H9 (cell line): ENCODE measurements around the gene MACIR. TPM values are rescaled to one million over a fixed set of nuclear protein-coding genes. Genes with fewer than 3 reads are reported as not detected.

Experiments used
- DNase-seq: peaks from one replicate; pipeline ENCODE4 v3.0.0-alpha.2; 2017
- H2AFZ ChIP-seq: one replicate; pipeline ENCODE4 v1.6.1; 2013; ENCODE audit warnings: mild to moderate bottlenecking, low read length, control low read depth, moderate library complexity
- H2AK5ac ChIP-seq: 2 replicates; pipeline ENCODE4 v1.6.1; 2013; ENCODE audit warnings: low read length, control low read depth, mixed read lengths; ENCODE audit not compliant: insufficient read length
- H2BK120ac ChIP-seq: one replicate; pipeline ENCODE4 v1.6.1; 2013; ENCODE audit warnings: low read depth, mild to moderate bottlenecking, low read length, control low read depth, inconsistent platforms; ENCODE audit not compliant: poor library complexity, severe bottlenecking
- H2BK12ac ChIP-seq: 2 replicates; pipeline ENCODE4 v1.6.1; 2013; ENCODE audit warnings: low read length, control low read depth, mixed read lengths, low read depth; ENCODE audit not compliant: insufficient read length
- H2BK15ac ChIP-seq: 2 replicates; pipeline ENCODE4 v1.6.1; 2013; ENCODE audit warnings: low read depth, low read length, control low read depth
- H2BK20ac ChIP-seq: one replicate; pipeline ENCODE4 v1.6.1; 2013; ENCODE audit warnings: low read depth, mild to moderate bottlenecking, low read length, control low read depth, inconsistent platforms; ENCODE audit not compliant: poor library complexity, severe bottlenecking
- H2BK5ac ChIP-seq: 2 replicates; pipeline ENCODE4 v1.6.1; 2013; ENCODE audit warnings: low read length, control low read depth, mixed read lengths; ENCODE audit not compliant: insufficient read length
- H3K14ac ChIP-seq: 2 replicates; pipeline ENCODE4 v1.6.1; 2013; ENCODE audit warnings: low read length, control low read depth; ENCODE audit not compliant: insufficient read depth
- H3K18ac ChIP-seq: 2 replicates; pipeline ENCODE4 v1.6.1; 2013; ENCODE audit warnings: low read depth, mild to moderate bottlenecking, mixed read lengths, low read length, control low read depth; ENCODE audit not compliant: insufficient read length
- H3K23ac ChIP-seq: 2 replicates; pipeline ENCODE4 v1.6.1; 2013; ENCODE audit warnings: low read length, control low read depth, mixed read lengths, low read depth; ENCODE audit not compliant: insufficient read length
- H3K23me2 ChIP-seq: 2 replicates; pipeline ENCODE4 v1.6.1; 2013; ENCODE audit warnings: low read depth, mild to moderate bottlenecking, mixed read lengths, low read length, control low read depth; ENCODE audit not compliant: insufficient read length, poor library complexity, severe bottlenecking
- H3K27ac ChIP-seq: 2 replicates; pipeline ENCODE4 v1.5.1; 2013; ENCODE audit warnings: low read length, control low read depth, mixed read lengths, low read depth; ENCODE audit not compliant: insufficient read length
- H3K27me3 ChIP-seq: 2 replicates; pipeline ENCODE4 v1.6.1; 2013; ENCODE audit warnings: low read length, control low read depth, inconsistent platforms; ENCODE audit not compliant: insufficient read depth
- H3K4ac ChIP-seq: 2 replicates; pipeline ENCODE4 v1.6.1; 2013; ENCODE audit warnings: low read depth, mild to moderate bottlenecking, control low read depth, inconsistent platforms, low read length, moderate library complexity
- H3K4me1 ChIP-seq: 2 replicates; pipeline ENCODE4 v1.6.1; 2013; ENCODE audit warnings: low read length, control low read depth, inconsistent platforms; ENCODE audit not compliant: insufficient read depth
- H3K4me2 ChIP-seq: 2 replicates; pipeline ENCODE4 v1.6.1; 2013; ENCODE audit warnings: low read length, control low read depth, mixed read lengths; ENCODE audit not compliant: insufficient read length, insufficient read depth
- H3K56ac ChIP-seq: 2 replicates; pipeline ENCODE4 v1.6.1; 2013; ENCODE audit warnings: low read depth, mild to moderate bottlenecking, mixed read lengths, low read length, control low read depth; ENCODE audit not compliant: insufficient read length
- H3K79me1 ChIP-seq: 2 replicates; pipeline ENCODE4 v1.6.1; 2013; ENCODE audit warnings: low read depth, mild to moderate bottlenecking, moderate library complexity, low read length, control low read depth, inconsistent platforms; ENCODE audit not compliant: insufficient read depth, poor library complexity, severe bottlenecking
- H3K79me2 ChIP-seq: 2 replicates; pipeline ENCODE4 v1.6.1; 2013; ENCODE audit warnings: low read length, control low read depth, inconsistent platforms; ENCODE audit not compliant: insufficient read depth
- H3K9ac ChIP-seq: 2 replicates; pipeline ENCODE4 v1.6.1; 2013; ENCODE audit warnings: low read length, control low read depth, mixed read lengths; ENCODE audit not compliant: insufficient read length; ENCODE audit errors: extremely low read depth
- H3K9me3 ChIP-seq: one replicate; pipeline ENCODE4 v1.6.1; 2013; ENCODE audit warnings: low read depth, low read length, inconsistent platforms; ENCODE audit not compliant: control insufficient read depth
- H3T11ph ChIP-seq: one replicate; pipeline ENCODE4 v1.6.1; 2013; ENCODE audit warnings: mild to moderate bottlenecking, low read length, control low read depth, inconsistent platforms
- H4K20me1 ChIP-seq: one replicate; pipeline ENCODE4 v1.6.1; 2013; ENCODE audit not compliant: control insufficient read depth, insufficient read length, insufficient read depth
- H4K5ac ChIP-seq: 2 replicates; pipeline ENCODE4 v1.6.1; 2013; ENCODE audit warnings: low read depth, mild to moderate bottlenecking, mixed read lengths, low read length, control low read depth; ENCODE audit not compliant: insufficient read length
- H4K8ac ChIP-seq: replicated peaks from 2 replicates; pipeline ENCODE4 v1.6.1; 2013; ENCODE audit warnings: low read length, control low read depth, mixed read lengths, low read depth; ENCODE audit not compliant: insufficient read length
- H4K91ac ChIP-seq: 2 replicates; pipeline ENCODE4 v1.6.1; 2013; ENCODE audit warnings: low read depth, mild to moderate bottlenecking, moderate library complexity, mixed read lengths, low read length, control low read depth; ENCODE audit not compliant: insufficient read length
- H3K27ac Mint-ChIP-seq, 3 experiments: 2 replicates in 2 of 3; 3 replicates in 1 of 3; pipeline ENCODE4 v1.8.0; 2020 to 2021; ENCODE audit warnings: mixed read lengths in 3 of 3, mild to moderate bottlenecking in 1 of 3, moderate library complexity in 1 of 3
- H3K27me3 Mint-ChIP-seq: 2 replicates; pipeline ENCODE4 v1.8.0; 2021; ENCODE audit warnings: low read depth, mild to moderate bottlenecking, moderate library complexity, mixed read lengths
- H3K36me3 Mint-ChIP-seq, 3 experiments: 2 replicates in 2 of 3; 3 replicates in 1 of 3; pipeline ENCODE4 v1.8.0; 2020 to 2021; ENCODE audit warnings: low read depth in 3 of 3, mixed read lengths in 3 of 3; ENCODE audit not compliant: insufficient read depth in 1 of 3
- H3K4me1 Mint-ChIP-seq, 2 experiments: 2 replicates each; pipeline ENCODE4 v1.8.0; 2020; ENCODE audit warnings: mixed read lengths in 2 of 2
- H3K4me3 Mint-ChIP-seq, 2 experiments: 2 replicates in 1 of 2; 3 replicates in 1 of 2; pipeline ENCODE4 v1.8.0; 2020 to 2021; ENCODE audit warnings: mild to moderate bottlenecking in 2 of 2, mixed read lengths in 2 of 2, moderate library complexity in 1 of 2
- H3K9me3 Mint-ChIP-seq, 2 experiments: 2 replicates in 1 of 2; 3 replicates in 1 of 2; pipeline ENCODE4 v1.8.0; 2020; ENCODE audit warnings: mild to moderate bottlenecking in 2 of 2, mixed read lengths in 2 of 2, moderate library complexity in 1 of 2
- CTCF ChIP-seq: fragments of 200-600 bp; sonication (generic); conservative IDR thresholded peaks from 3 replicates; pipeline ENCODE4 v1.8.0; 2021; ENCODE audit warnings: antibody characterized with exemption, mild to moderate bottlenecking
- WGBS: extraction: QIAGEN DNeasy Blood & Tissue Kit; methylation state at CpG from one replicate; pipeline ENCODE4 v1.1.7; 2013; ENCODE audit warnings: missing lambda C conversion rate, low lambda C conversion rate, mixed read lengths; ENCODE audit not compliant: insufficient read length; ENCODE audit errors: extremely low coverage; 5-methylcytosine and 5-hydroxymethylcytosine counted together
- total RNA-seq: library from RNA; stranded (reverse); gene quantifications from 2 replicates; pipeline ENCODE4 v1.2.1, GENCODE V29; 2021

MACIR gene
- total RNA-seq, 1 experiment from 2014 or later: 11.7 TPM

GRCh38 chr5:103216697-103217096 is 41.9 kb upstream of the MACIR start:
- peaks cover 3 to 6% of the 10 kb centered on the region in 2 experiments; a peak in 3 of 4 replicates for H3K4me1 Mint-ChIP-seq
- H3K27me3 ChIP-seq: no peaks in the 10 kb centered on the region
- no peak overlapping the region for H3K4me2 ChIP-seq
- no peak overlapping the region for H3K9ac ChIP-seq
- H2BK12ac ChIP-seq: no peak overlapping the region
- H4K8ac ChIP-seq: no peak overlapping the region
- no peak overlapping the region for H2BK15ac ChIP-seq
- H4K20me1 ChIP-seq: no peaks in the 10 kb centered on the region
- no peak overlapping the region for H2BK120ac ChIP-seq
- H2AFZ ChIP-seq: no peak overlapping the region
- no peak overlapping the region for H4K5ac ChIP-seq
- no peak for TF ChIP-seq CTCF
- no peaks in the 10 kb centered on the region for H3K27me3 Mint-ChIP-seq
- H3K18ac ChIP-seq: no peak overlapping the region
- H3K79me1 ChIP-seq: no peaks in the 10 kb centered on the region
- WGBS: no CpG with 5 or more reads among the region's 2 CpGs
- no peak overlapping the region for H3K4ac ChIP-seq
- no peak overlapping the region for H2BK5ac ChIP-seq
- H3K79me2 ChIP-seq: no peaks in the 10 kb centered on the region
- H3K23me2 ChIP-seq: no peaks in the 10 kb centered on the region
- no peak overlapping the region for H2AK5ac ChIP-seq
- no peak overlapping the region for H4K91ac ChIP-seq
- H3K27ac Mint-ChIP-seq: no peak overlapping the region
- no peak overlapping the region for H3K23ac ChIP-seq
- no peaks in the 10 kb centered on the region for H3K4me1 ChIP-seq
- no peak overlapping the region for H3K56ac ChIP-seq
- peaks cover 5% of the 10 kb centered on the region in 2 experiments; a peak in 2 of 5 replicates for H3K9me3 Mint-ChIP-seq
- no peak overlapping the region for H3T11ph ChIP-seq
- H3K36me3 Mint-ChIP-seq: peaks cover 0 to 2% (median 1%) of the 10 kb centered on the region in 3 experiments; a peak in 2 of 7 replicates
- H3K9me3 ChIP-seq: no peaks in the 10 kb centered on the region
- DNase-seq: no peak
- H2BK20ac ChIP-seq: no peak overlapping the region
- H3K27ac ChIP-seq: no peak overlapping the region
- H3K4me3 Mint-ChIP-seq: no peak overlapping the region
- no peak overlapping the region for H3K14ac ChIP-seq
